Glomerular visceral epithelial cell (primary cell): ENCODE data around the gene HSPB6.
A peak's percentile ranks its signal among the peaks of the same experiment; 100 is the strongest.
"Not testable (repeated sequence)": the region's sequence is repeated elsewhere in the genome, so short reads cannot be mapped to it uniquely, and the experiment has no call there.

Experiments
- DNase-seq: peaks from one replicate; pipeline ENCODE4 v3.0.0-alpha.2; 2016; ENCODE audit errors: extremely low spot score

The HSPB6 gene

DNA sequence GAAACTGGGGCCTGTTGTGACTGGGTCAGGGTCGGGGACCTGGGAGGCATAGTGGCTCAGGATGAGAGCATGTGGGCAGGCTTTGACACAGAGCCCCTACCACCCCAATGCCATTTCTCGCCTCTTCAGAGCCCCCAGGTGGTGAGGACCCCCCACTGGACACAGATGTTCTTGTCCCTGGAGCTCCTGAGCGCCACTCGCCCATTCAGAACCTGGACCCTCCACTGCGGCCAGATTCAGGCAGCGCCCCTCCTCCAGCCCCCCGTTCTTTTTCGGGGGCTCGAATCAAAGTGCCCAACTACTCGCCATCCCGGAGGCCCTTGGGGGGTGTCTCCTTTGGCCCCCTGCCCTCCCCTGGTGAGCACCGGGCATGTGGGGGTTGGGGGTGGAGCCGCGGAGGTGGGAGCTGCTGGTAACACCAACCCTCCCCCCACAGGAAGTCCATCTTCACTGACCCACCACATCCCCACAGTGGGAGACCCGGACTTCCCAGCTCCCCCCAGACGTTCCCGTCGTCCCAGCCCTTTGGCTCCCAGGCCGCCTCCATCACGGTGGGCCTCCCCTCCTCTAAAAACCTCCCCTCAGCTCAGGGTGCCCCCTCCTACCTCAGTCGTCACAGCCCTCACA is 24.9 kb downstream of the HSPB6 start:
- DNase-seq: no peak

DNA sequence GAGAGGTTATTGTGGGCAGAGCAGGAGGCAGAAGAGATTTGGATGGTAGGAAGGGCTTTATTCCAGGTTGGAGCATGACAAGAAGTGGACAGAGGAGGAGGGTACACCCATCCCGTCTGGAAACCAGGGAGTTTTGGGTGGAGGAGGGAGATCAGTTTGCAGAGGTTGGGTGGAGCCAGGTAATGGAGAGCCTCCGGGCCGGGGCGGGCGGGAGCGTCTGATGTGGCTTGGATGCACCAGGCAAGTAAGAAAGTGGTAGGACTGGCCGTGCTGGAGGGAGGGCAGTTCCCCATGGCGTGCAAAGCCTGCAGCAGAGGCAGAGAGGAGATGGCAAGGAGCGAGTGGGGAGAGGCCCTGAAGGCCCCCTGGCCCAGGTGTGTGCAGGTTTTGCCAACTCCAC is 25.5 kb downstream of the HSPB6 start:
- no peak for DNase-seq

DNA sequence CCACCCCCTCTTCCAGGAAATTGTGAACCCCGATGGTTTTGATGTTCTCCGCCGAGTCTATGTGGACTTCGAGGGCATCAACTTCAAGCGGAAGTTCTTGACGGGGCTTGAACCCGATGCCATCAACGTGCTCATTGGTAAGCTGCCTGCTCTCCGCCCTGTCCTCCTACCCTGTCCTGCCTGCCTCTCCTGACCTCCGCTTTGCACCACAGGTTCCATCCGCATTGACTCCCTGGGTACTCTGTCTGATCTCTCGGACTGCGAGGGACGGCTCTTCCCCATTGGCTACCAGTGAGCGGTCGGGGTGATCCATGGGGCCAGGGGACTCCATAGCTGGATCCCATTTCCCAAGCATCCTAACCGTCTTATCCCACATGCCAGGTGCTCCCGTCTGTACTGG is 26.5 kb downstream of the HSPB6 start:
- no peak for DNase-seq

DNA sequence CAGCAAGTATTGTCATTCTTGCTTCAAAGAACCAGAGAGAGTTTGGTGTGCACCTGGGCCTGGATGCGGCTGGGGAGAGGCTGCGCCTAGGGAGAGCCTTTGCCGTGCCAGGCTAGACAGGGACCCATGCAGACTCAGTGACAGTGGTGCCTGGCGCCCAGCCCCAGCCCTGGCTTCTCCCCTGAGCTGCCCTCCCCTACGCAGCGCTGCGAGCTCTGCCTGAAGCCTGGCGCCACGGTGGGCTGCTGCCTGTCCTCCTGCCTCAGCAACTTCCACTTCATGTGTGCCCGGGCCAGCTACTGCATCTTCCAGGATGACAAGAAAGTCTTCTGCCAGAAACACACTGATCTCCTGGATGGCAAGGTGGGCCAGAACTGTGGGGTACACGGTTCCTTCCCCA is 27.1 kb downstream of the HSPB6 start:
- DNase-seq: no peak

DNA sequence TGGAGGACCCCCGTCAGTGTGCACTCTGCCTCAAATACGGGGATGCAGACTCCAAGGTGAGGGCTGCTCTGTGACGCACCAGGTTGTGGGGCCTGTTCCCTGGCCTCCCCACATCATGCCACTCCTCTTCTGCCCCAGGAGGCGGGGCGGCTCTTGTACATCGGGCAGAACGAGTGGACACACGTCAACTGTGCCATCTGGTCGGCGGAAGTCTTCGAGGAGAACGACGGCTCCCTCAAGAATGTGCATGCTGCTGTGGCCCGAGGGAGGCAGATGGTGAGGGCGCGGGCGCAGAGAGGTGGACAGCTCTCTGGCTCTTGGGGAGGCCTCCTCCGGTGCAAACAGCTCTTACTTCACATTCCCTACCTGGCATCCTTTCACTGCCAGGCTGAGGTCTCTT is 27.8 kb downstream of the HSPB6 start:
- DNase-seq: no peak

DNA sequence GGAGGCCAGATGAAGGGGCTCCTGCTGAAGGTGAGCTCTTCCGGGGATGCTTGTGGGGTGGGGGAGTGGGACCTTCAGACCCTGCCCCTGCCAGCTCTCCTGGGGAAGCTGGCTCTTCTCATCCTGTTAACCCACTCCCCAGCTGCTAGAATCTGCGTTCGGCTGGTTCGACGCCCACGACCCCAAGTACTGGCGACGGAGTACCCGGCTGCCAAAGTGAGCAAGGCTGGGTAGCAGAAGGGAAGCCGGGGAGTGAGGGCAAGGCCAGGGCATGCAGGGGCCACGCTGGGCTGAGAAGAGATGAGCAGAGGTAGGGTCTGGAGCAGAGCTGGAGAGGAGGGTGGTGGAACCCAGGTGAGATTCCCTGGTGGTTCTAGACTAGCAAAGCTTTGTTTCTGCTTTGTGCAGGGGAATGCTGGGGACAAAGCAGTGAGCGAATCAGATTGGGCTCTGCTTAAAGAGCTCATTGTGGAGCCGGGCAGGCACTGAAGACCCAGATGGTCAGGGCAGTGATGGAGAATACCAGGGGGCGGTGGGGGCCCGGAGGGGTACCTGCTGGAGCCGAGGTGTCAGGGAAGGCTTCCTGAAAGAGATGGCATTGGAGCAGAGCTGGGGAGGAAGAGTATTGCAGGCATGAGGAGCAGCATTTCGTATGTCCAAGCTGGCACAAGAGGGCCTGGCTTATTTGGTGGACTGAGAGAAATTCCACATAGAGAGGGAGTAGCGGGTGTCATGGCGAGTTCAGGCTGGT is 28.7 kb downstream of the HSPB6 start:
- no peak for DNase-seq

DNA sequence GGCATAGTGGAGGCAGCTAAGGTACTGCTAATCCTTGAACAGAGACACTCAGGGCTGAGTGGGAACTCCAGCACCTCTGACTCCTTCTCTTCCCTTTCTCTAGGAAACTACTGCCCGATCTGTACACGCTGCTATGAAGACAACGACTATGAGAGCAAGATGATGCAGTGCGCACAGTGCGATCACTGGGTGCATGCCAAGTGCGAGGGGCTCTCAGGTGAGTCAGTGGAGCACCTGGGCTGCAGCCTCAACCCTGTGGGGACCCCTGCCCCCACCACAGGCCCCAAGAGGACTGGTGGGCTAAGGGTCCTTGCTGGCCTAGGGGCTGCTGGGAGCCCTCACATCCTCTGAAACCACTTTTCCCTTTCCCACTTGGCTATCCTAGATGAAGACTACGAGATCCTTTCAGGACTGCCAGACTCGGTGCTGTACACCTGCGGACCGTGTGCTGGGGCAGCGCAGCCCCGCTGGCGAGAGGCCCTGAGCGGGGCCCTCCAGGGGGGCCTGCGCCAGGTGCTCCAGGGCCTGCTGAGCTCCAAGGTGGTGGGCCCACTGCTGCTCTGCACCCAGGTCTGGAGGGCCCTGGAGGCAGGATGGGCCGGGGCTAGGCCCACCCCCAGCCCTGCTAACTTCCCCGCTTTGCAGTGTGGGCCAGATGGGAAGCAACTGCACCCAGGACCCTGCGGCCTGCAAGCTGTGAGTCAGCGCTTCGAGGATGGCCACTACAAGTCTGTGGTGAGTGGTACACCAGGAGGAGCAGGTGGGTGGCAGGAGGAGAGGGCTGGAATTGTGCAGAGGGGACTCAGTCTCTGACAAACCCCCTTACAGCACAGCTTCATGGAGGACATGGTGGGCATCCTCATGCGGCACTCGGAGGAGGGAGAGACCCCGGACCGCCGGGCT is 29.5 kb downstream of the HSPB6 start:
- DNase-seq: no peak

DNA sequence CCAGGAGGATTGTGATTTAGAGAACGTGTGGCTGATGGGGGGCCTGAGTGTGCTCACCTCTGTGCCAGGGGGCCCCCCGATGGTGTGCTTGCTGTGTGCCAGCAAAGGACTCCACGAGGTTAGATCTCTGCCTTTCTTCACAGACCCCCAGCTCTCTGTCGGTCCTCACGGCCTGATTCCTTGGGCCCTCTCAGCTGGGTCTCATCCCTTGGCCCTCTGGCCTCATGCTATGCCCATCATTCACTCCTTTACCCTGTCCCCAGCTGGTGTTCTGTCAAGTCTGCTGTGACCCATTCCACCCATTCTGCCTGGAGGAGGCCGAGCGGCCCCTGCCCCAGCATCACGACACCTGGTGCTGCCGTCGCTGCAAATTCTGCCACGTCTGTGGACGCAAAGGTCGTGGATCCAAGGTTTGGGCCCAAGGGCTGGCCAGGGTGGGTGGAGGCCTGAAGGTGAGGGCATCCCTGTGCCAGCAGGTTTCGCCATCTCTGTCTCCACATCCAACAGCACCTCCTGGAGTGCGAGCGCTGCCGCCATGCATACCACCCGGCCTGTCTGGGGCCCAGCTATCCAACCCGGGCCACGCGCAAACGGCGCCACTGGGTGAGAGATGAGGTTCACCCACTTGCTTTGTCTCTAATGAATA is 31.5 kb downstream of the HSPB6 start:
- DNase-seq: no peak

DNA sequence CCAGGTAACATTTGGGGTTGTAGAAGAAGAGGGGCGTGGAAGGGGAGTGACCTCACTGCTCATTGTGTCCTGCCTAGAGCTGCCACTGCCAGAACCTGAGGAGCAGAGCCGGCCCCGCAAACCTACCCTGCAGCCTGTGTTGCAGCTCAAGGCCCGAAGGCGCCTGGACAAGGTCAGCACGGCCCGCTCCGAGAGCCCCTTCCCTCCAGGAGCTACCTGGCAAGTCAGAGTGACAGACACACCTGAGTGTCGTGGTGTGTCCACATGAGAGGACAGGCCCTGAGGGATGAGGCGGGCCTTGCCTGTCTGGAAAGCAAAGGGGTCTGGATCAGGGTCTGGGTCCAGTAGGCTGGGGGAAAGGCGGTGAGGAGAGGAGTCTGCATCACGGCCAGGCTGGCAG is 32.3 kb downstream of the HSPB6 start:
- DNase-seq: no peak

DNA sequence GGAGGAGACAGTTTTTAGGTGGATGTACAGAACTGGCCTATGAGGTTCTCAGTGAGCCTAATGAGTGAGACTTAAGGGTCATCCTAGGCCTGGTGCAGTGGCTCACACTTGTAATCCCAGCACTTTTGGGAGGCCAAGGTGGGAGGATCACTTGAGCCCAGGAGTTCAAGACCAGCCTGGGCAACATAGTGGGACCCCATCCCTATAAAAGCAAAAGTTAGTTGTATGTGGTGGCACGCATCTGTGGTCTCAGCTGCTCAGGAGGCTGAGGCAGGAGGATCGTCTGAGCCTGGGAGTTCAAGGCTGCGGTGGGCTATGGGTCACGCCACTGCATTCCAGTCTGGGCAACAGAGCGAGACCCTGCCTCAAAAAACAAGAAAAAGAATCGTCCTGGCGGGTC is 32.7 kb downstream of the HSPB6 start:
- DNase-seq: not testable (repeated sequence)

DNA sequence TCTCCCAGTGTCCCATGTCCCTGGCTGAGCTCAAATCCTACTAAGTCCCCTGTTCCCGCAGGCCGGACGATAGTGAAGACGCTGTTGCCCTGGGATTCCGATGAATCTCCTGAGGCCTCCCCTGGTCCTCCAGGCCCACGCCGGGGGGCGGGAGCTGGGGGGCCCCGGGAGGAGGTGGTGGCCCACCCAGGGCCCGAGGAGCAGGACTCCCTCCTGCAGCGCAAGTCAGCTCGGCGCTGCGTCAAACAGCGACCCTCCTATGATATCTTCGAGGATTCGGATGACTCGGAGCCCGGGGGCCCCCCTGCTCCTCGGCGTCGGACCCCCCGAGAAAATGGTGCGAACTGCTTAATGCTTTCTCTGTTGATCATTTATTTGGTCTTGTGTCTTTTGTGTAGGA is 33.2 kb downstream of the HSPB6 start:
- DNase-seq: no peak

DNA sequence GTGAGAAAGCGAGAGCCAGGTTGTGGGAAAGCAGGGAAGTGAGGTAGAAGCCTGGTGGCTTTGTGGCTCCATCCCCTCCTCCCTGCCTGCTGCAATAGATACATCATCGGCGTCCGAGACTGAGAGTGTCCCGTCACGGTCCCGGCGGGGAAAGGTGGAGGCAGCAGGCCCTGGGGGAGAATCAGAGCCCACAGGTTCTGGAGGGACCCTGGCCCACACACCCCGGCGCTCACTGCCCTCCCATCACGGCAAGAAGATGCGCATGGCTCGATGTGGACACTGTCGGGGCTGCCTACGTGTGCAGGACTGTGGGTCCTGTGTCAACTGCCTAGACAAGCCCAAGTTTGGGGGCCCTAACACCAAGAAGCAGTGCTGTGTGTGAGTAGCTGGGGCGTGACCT is 33.9 kb downstream of the HSPB6 start:
- no peak for DNase-seq

DNA sequence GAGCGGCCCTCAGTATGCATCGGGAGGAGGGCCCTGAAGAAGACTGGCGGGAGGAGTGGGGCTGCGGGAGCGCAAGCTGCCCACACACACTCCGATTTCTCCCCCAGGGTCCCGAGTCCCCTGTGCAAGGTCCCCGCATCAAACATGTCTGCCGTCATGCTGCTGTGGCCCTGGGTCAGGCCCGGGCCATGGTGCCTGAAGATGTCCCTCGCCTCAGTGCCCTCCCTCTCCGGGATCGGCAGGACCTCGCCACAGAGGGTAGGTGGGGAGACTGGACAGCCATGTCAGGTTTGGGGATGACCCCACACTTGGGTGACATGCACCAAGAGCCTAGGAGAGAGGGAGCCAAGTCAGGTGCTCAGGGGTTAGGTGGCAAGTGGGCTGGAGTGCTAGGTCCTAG is 34.4 kb downstream of the HSPB6 start:
- DNase-seq: no peak

DNA sequence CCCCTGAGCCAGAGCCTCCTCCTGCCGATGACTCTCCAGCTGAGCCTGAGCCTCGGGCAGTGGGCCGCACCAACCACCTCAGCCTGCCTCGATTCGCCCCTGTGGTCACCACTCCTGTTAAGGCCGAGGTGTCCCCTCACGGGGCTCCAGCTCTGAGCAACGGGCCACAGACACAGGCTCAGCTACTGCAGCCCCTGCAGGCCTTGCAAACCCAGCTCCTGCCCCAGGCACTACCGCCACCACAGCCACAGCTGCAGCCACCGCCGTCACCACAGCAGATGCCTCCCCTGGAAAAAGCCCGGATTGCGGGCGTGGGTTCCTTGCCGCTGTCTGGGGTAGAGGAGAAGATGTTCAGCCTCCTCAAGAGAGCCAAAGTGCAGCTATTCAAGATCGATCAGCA is 35.5 kb downstream of the HSPB6 start:
- no peak for DNase-seq

DNA sequence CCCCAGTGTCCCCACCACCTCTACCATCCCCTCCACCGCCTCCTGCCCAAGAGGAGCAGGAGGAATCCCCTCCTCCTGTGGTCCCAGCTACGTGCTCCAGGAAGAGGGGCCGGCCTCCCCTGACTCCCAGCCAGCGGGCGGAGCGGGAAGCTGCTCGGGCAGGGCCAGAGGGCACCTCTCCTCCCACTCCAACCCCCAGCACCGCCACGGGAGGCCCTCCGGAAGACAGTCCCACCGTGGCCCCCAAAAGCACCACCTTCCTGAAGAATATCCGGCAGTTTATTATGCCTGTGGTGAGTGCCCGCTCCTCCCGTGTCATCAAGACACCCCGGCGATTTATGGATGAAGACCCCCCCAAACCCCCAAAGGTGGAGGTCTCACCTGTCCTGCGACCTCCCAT is 36.2 kb downstream of the HSPB6 start:
- no peak for DNase-seq

DNA sequence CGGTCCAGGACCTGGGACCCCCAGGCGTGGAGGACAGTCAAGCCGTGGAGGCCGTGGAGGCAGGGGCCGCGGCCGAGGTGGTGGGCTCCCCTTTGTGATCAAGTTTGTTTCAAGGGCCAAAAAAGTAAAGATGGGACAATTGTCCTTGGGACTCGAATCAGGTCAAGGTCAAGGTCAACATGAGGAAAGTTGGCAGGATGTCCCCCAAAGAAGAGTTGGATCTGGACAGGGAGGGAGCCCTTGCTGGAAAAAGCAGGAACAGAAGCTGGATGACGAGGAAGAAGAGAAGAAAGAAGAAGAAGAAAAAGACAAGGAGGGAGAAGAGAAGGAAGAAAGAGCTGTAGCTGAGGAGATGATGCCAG is 36.7 kb downstream of the HSPB6 start:
- DNase-seq: no peak

DNA sequence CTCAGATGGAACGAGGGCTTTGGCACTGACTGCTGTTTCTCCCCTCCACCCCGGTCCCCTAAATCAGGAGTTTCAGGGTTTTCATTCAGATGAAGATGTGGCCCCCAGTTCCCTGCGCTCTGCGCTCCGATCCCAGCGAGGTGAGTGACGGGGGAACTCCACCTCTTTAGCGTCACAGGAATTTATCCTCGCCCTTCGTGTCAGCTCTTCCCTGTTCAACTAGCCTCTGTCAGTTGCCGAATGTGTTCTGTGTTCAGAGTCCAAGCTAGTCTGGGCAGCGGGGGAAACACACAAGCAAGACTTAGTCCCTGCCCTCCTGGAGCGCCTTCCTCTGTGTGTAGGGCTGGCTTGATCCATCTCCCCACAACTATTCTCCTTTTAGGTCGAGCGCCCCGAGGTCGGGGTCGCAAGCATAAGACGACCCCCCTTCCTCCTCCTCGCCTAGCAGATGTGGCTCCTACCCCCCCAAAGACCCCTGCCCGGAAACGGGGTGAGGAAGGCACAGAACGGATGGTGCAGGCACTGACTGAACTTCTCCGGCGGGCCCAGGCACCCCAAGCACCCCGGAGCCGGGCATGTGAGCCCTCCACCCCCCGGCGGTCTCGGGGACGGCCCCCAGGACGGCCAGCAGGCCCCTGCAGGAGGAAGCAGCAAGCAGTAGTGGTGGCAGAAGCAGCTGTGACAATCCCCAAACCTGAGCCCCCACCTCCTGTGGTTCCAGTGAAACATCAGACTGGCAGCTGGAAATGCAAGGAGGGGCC is 37.2 kb downstream of the HSPB6 start:
- DNase-seq: no peak

DNA sequence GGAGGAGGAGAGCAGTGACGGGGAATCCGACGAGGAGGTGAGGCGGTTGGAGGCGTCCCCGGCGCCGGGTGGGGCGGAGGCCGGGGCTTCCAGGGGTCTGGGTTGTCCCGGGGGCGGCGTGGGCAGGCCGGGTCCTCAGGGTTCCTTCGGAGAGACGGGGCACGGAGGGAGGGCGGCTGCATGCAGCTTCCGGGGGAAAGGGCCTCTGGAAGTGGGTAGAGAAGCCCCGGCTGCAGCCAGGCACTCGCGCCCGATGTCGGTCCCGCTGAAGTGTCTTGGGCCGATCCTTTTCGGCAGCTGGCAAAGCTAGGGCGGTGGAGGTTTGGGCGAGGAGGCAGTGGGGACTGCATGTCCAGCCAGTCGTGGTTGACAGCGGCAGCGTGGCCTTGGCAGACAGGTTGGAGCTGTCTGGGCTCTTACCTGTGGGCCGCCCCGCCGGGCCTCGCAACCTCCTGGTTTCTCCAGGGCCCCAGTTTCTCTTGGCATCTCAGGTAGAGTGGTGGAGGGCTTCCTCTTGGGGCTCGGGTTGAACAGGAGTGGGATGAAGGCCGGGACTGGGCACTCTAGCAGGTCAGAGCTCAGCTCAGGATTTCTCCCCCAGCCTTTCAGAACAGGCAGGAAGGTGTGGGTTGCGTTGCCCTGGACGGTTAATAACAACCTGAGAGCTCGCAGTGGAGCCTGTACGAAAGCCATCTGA is 38.3 kb downstream of the HSPB6 start:
- DNase-seq: peak; percentile 33

DNA sequence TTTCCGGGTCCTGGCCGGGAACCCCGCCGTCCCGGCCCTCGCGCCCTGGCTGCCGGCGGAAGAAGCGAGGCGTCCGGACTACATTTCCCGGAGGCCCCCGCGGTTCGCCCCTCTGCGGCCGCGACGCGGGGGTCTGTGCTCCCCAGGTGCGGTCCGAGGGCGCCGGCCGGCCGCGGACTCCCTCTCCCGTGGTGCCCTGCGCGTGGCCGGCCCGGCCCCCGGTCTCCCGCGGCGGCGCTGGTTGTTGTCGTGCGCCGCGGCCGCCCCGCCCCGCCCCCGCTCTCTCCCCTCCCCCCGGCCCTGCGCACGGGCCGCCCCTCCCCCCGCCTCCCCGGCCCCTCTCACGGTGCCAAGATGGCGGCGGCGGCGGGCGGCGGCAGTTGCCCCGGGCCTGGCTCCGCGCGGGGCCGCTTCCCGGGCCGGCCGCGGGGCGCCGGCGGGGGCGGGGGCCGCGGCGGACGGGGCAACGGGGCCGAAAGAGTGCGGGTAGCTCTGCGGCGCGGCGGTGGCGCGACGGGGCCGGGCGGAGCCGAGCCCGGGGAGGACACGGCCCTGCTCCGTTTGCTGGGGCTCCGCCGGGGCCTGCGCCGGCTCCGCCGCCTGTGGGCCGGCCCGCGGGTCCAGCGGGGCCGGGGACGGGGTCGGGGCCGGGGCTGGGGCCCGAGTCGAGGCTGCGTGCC is 39.0 kb downstream of the HSPB6 start, which contains the start of gene KMT2B:
Gene KMT2B (plus strand): TSS at position 339 of the 680 bp plus-strand sequence. CDS start 16 bp downstream, at position 355.
- peak; percentile 97 for DNase-seq
